Esophagus squamous epithelium (tissue), 4 donors: ENCODE measurements around the gene SRGAP2B.
"Not testable (repeated sequence)": the region's sequence is repeated elsewhere in the genome, so short reads cannot be mapped to it uniquely, and the experiment has no call there.

ENCODE experiments used
- POLR2A ChIP-seq, 4 donors: fragments of 450-650 bp; IDR thresholded peaks; one replicate each; pipeline ENCODE4 v1.6.1; 2017; ENCODE audit warnings: antibody characterized with exemption in 4 of 4, mild to moderate bottlenecking in 4 of 4, moderate library complexity in 3 of 4
- TF ChIP-seq, protein P1 (sequence below), 6 experiments: fragments of 450-650 bp in 4 of 6; fragments of 200-600 bp in 2 of 6; sonication (generic) in 2 of 6; IDR thresholded peaks; one replicate each; pipeline ENCODE4 v1.5.1; 2016 to 2019; ENCODE audit warnings: antibody characterized with exemption in 6 of 6, mild to moderate bottlenecking in 4 of 6, moderate library complexity in 4 of 6

- not testable (repeated sequence) for TF ChIP-seq POLR2A (IDR thresholded peaks at IDR 0.05)
- TF ChIP-seq, protein P1, sequence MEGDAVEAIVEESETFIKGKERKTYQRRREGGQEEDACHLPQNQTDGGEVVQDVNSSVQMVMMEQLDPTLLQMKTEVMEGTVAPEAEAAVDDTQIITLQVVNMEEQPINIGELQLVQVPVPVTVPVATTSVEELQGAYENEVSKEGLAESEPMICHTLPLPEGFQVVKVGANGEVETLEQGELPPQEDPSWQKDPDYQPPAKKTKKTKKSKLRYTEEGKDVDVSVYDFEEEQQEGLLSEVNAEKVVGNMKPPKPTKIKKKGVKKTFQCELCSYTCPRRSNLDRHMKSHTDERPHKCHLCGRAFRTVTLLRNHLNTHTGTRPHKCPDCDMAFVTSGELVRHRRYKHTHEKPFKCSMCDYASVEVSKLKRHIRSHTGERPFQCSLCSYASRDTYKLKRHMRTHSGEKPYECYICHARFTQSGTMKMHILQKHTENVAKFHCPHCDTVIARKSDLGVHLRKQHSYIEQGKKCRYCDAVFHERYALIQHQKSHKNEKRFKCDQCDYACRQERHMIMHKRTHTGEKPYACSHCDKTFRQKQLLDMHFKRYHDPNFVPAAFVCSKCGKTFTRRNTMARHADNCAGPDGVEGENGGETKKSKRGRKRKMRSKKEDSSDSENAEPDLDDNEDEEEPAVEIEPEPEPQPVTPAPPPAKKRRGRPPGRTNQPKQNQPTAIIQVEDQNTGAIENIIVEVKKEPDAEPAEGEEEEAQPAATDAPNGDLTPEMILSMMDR (IDR thresholded peaks at IDR 0.05), result not testable (repeated sequence)
Measured at GRCh38 chr1:145127144-145127543, 32.0 kb upstream of the SRGAP2B start.
